IMR-90 (cell line): ENCODE measurements around the gene DDX42. TPM values are rescaled to one million over a fixed set of nuclear protein-coding genes. Genes with fewer than 3 reads are reported as not detected.

ENCODE experiments used
- ATAC-seq: fragments of 200-7000 bp; cut with Tn5 transposase; 2 replicates; pipeline ENCODE4 v1.9.1; 2020; ENCODE audit warnings: low read depth, mild to moderate bottlenecking, moderate library complexity
- BruUV-seq: library from RNA; stranded (reverse); fragments of 400-500 nt; replicated peaks from 2 replicates; lab custom pipeline; 2021; lab: Mats Ljungman, UMichigan
- CTCF ChIA-PET: fragments of 300-600 bp; formaldehyde crosslinking; extraction: SDS; loops from one replicate; lab custom pipeline; 2021; ENCODE audit warnings: antibody characterized with exemption; lab: Yijun Ruan, JAX
- POLR2A ChIA-PET: fragments of 300-600 bp; sonication (Branson Sonifier 250); formaldehyde crosslinking; loops from one replicate; lab custom pipeline; 2022; ENCODE audit warnings: antibody characterized with exemption; ENCODE audit not compliant: unreplicated experiment; lab: Charles Lee
- DNase-seq: peaks from one replicate; pipeline ENCODE4 v3.0.0; 2013
- H2AFZ ChIP-seq: replicated peaks from 2 replicates; pipeline ENCODE3; 2013; ENCODE audit warnings: low read length, mild to moderate bottlenecking; ENCODE audit not compliant: poor library complexity
- H2AK5ac ChIP-seq: 2 replicates; pipeline ENCODE4 v1.6.1; 2013; ENCODE audit warnings: low read depth, low read length, inconsistent platforms
- H2AK9ac ChIP-seq: replicated peaks from 2 replicates; pipeline ENCODE3; 2013; ENCODE audit warnings: mild to moderate bottlenecking, low read depth, low read length, moderate library complexity; ENCODE audit not compliant: poor library complexity
- H2BK120ac ChIP-seq: 2 replicates; pipeline ENCODE4 v1.6.1; 2013; ENCODE audit warnings: low read depth, low read length, inconsistent platforms
- H2BK15ac ChIP-seq: 3 replicates; pipeline ENCODE4 v1.6.1; 2013; ENCODE audit warnings: low read depth, low read length, inconsistent platforms
- H2BK20ac ChIP-seq: 2 replicates; pipeline ENCODE4 v1.6.1; 2013; ENCODE audit warnings: low read depth, mild to moderate bottlenecking, inconsistent platforms, low read length, moderate library complexity
- H2BK5ac ChIP-seq: 2 replicates; pipeline ENCODE4 v1.6.1; 2013; ENCODE audit warnings: mild to moderate bottlenecking, low read depth, low read length, inconsistent platforms; ENCODE audit not compliant: poor library complexity, severe bottlenecking
- H3K14ac ChIP-seq: replicated peaks from 2 replicates; pipeline ENCODE4 v1.6.1; 2013; ENCODE audit warnings: low read depth, low read length, inconsistent platforms
- H3K18ac ChIP-seq: 2 replicates; pipeline ENCODE4 v1.6.1; 2013; ENCODE audit warnings: low read depth, low read length, control low read depth
- H3K23ac ChIP-seq: 2 replicates; pipeline ENCODE4 v1.6.1; 2013; ENCODE audit warnings: low read depth, low read length, inconsistent platforms
- H3K27ac ChIP-seq: 2 replicates; pipeline ENCODE4 v1.5.1; 2013; ENCODE audit warnings: mild to moderate bottlenecking, control low read depth, low read length; ENCODE audit not compliant: insufficient read depth
- H3K27me3 ChIP-seq: 2 replicates; pipeline ENCODE4 v1.6.1; 2013; ENCODE audit warnings: low read length; ENCODE audit not compliant: control insufficient read depth, insufficient read depth
- H3K36me3 ChIP-seq: 2 replicates; pipeline ENCODE4 v1.6.1; 2013; ENCODE audit warnings: low read length, mixed read lengths; ENCODE audit not compliant: control insufficient read depth, insufficient read depth
- H3K4ac ChIP-seq: 2 replicates; pipeline ENCODE4 v1.6.1; 2013; ENCODE audit warnings: low read depth, low read length, inconsistent platforms
- H3K4me1 ChIP-seq: 2 replicates; pipeline ENCODE4 v1.6.1; 2013; ENCODE audit warnings: low read length, mixed read lengths; ENCODE audit not compliant: control insufficient read depth, insufficient read depth
- H3K4me2 ChIP-seq: 2 replicates; pipeline ENCODE4 v1.6.1; 2013; ENCODE audit warnings: low read depth, mild to moderate bottlenecking, control low read depth, low read length, moderate library complexity
- H3K4me3 ChIP-seq: 2 replicates; pipeline ENCODE4 v1.5.1; 2013; ENCODE audit warnings: low read depth, mild to moderate bottlenecking, control low read depth, low read length, moderate library complexity; ENCODE audit not compliant: insufficient read depth
- H3K56ac ChIP-seq: 2 replicates; pipeline ENCODE4 v1.6.1; 2013; ENCODE audit warnings: low read length, inconsistent platforms; ENCODE audit not compliant: insufficient read depth; ENCODE audit errors: extremely low read depth
- H3K79me1 ChIP-seq, 2 experiments: 2 replicates each; pipeline ENCODE4 v1.6.1; 2013; ENCODE audit warnings: low read length in 2 of 2, inconsistent platforms in 1 of 2, low read depth in 1 of 2
- H3K9ac ChIP-seq: 2 replicates; pipeline ENCODE4 v1.6.1; 2013; ENCODE audit warnings: low read depth, low read length, control low read depth
- H3K9me1 ChIP-seq: 2 replicates; pipeline ENCODE4 v1.6.1; 2013; ENCODE audit warnings: low read length, inconsistent platforms; ENCODE audit not compliant: insufficient read depth
- H3K9me3 ChIP-seq: 2 replicates; pipeline ENCODE4 v1.6.1; 2013; ENCODE audit warnings: low read length; ENCODE audit not compliant: control insufficient read depth, insufficient read depth
- H4K20me1 ChIP-seq: 2 replicates; pipeline ENCODE4 v1.6.1; 2013; ENCODE audit warnings: low read length, inconsistent platforms; ENCODE audit not compliant: insufficient read depth
- H4K5ac ChIP-seq: 2 replicates; pipeline ENCODE4 v1.6.1; 2013; ENCODE audit warnings: mild to moderate bottlenecking, low read depth, low read length, control low read depth
- H4K8ac ChIP-seq, 2 experiments: 2 replicates each; pipeline ENCODE4 v1.6.1; 2013; ENCODE audit warnings: low read depth in 2 of 2, low read length in 2 of 2, control low read depth in 1 of 2, inconsistent platforms in 1 of 2
- H4K91ac ChIP-seq: 2 replicates; pipeline ENCODE4 v1.6.1; 2013; ENCODE audit warnings: low read depth, low read length, inconsistent platforms; ENCODE audit not compliant: insufficient read depth
- BHLHE40 ChIP-seq: fragments of 150-350 bp; IDR thresholded peaks from 2 replicates; pipeline ENCODE4 v1.6.1; 2016; ENCODE audit warnings: mild to moderate bottlenecking, low read depth, low read length
- CEBPB ChIP-seq: IDR thresholded peaks from 2 replicates; pipeline ENCODE4 v1.6.1; 2012; ENCODE audit warnings: low read depth, low read length, improper control_type of control experiment
- CHD1 ChIP-seq: IDR thresholded peaks from 2 replicates; pipeline ENCODE4 v1.6.1; 2012; ENCODE audit warnings: low read depth, low read length, improper control_type of control experiment
- FOS ChIP-seq: fragments of 150-350 bp; IDR thresholded peaks from 2 replicates; pipeline ENCODE4 v1.6.1; 2016; ENCODE audit warnings: low read depth, low read length
- MAFK ChIP-seq: IDR thresholded peaks from 2 replicates; pipeline ENCODE4 v1.6.1; 2012; ENCODE audit warnings: low read depth, low read length, improper control_type of control experiment
- MAZ ChIP-seq: IDR thresholded peaks from 2 replicates; pipeline ENCODE4 v1.6.1; 2012; ENCODE audit warnings: low read depth, mild to moderate bottlenecking, low read length, improper control_type of control experiment, moderate library complexity, borderline replicate concordance
- MXI1 ChIP-seq: IDR thresholded peaks from 2 replicates; pipeline ENCODE4 v1.6.1; 2012; ENCODE audit warnings: low read depth, mild to moderate bottlenecking, low read length, moderate library complexity, borderline replicate concordance
- NFE2L2 ChIP-seq: fragments of 150-350 bp; IDR thresholded peaks from 2 replicates; pipeline ENCODE4 v1.6.1; 2016; ENCODE audit warnings: low read depth, mild to moderate bottlenecking, low read length
- POLR2A ChIP-seq: IDR thresholded peaks from 2 replicates; pipeline ENCODE4 v1.6.1; 2012; ENCODE audit warnings: mild to moderate bottlenecking, low read depth, low read length
- RAD21 ChIP-seq: IDR thresholded peaks from 2 replicates; pipeline ENCODE4 v1.6.1; 2012; ENCODE audit warnings: low read length, improper control_type of control experiment
- RCOR1 ChIP-seq: IDR thresholded peaks from 2 replicates; pipeline ENCODE4 v1.6.1; 2012; ENCODE audit warnings: mild to moderate bottlenecking, low read length, improper control_type of control experiment; ENCODE audit not compliant: insufficient replicate concordance
- RFX5 ChIP-seq: IDR thresholded peaks from 2 replicates; pipeline ENCODE4 v1.8.0; 2012; ENCODE audit warnings: low read depth, mild to moderate bottlenecking, low read length, moderate library complexity
- SMC3 ChIP-seq: fragments of 150-350 bp; IDR thresholded peaks from 2 replicates; pipeline ENCODE4 v1.6.1; 2016; ENCODE audit warnings: low read depth, mild to moderate bottlenecking, antibody characterized with exemption, low read length, moderate library complexity
- dilution Hi-C: fragments of 300-500 bp; cut with HindIII; formaldehyde crosslinking; loops from one replicate; pipeline ENCODE4 v1.14.3; 2018; ENCODE audit warnings: low sequenced_read_pairs; ENCODE audit not compliant: unreplicated experiment
- in situ Hi-C: fragments of 300-500 bp; cut with MboI; formaldehyde crosslinking; loops from 3 replicates; pipeline ENCODE4 v1.14.3; 2019; ENCODE audit warnings: low sequenced_read_pairs, inconsistent platforms, mixed read lengths
- intact Hi-C: fragments of 100-400 bp; cut with micrococcal nuclease; formaldehyde crosslinking; loops from 2 replicates; pipeline ENCODE4 v1.10.0; 2022
- polyA plus RNA-seq, 3 experiments: library from polyadenylated mRNA; depleted of rRNA; stranded (reverse); fragments of >200 nt; gene quantifications; 2 replicates each; pipeline ENCODE4 v1.2.3, GENCODE V29; 2012; ENCODE audit warnings: low replicate concordance in 1 of 3
- total RNA-seq: library from RNA; depleted of rRNA; stranded (reverse); fragments of >200 nt; gene quantifications from 2 replicates; pipeline ENCODE4 v1.2.3, GENCODE V29; 2012
- TF ChIP-seq, protein P1 (sequence below): fragments of 150-350 bp; IDR thresholded peaks from 2 replicates; pipeline ENCODE4 v1.6.1; 2016; ENCODE audit warnings: low read depth, mild to moderate bottlenecking, low read length, moderate library complexity, borderline replicate concordance
- TF ChIP-seq, protein P2 (sequence below): conservative IDR thresholded peaks from 2 replicates; pipeline ENCODE4 v1.5.1; 2012; ENCODE audit warnings: mild to moderate bottlenecking, low read depth, low read length, improper control_type of control experiment
- TF ChIP-seq, protein P3 (sequence below): fragments of 150-350 bp; IDR thresholded peaks from 2 replicates; pipeline ENCODE4 v1.6.1; 2017; ENCODE audit warnings: mild to moderate bottlenecking, antibody characterized with exemption, low read length, low read depth

The DDX42 gene
- total and polyA plus RNA-seq, 2 of the 4 experiments (the other 2 are of a cell fraction): 75.8 to 91.5 TPM

DNA sequence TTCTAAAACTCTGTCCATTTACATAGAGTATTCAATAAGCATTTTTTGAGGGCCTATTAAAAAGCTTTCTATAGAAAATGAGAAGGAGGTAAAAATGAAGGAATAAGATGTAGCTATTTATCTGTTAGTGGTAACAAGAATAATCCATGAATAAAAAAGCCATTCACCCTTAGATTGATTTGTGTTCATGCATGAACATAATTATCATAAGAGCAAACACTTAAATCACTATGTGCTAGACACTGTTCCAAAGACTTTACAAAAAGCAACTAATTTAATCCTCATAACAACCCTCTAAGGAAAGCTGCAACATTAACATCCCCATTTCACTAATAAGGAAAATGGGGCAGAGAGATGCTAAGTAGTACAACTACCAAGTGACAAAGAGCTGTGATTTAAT is 7.2 kb upstream of the DDX42 start:
- dilution Hi-C loops: no loop called here
- no peaks in the 10 kb centered on the region for H3K9me1 ChIP-seq

More for the DNA sequence above, 7.2 kb upstream of the DDX42 start:
- no peak overlapping the region for H2BK120ac ChIP-seq
- TF ChIP-seq SMC3: no peak
- no peak for TF ChIP-seq CEBPB
- TF ChIP-seq CHD1: no peak
- TF ChIP-seq, protein P1, sequence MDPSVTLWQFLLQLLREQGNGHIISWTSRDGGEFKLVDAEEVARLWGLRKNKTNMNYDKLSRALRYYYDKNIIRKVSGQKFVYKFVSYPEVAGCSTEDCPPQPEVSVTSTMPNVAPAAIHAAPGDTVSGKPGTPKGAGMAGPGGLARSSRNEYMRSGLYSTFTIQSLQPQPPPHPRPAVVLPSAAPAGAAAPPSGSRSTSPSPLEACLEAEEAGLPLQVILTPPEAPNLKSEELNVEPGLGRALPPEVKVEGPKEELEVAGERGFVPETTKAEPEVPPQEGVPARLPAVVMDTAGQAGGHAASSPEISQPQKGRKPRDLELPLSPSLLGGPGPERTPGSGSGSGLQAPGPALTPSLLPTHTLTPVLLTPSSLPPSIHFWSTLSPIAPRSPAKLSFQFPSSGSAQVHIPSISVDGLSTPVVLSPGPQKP: no peak
- TF ChIP-seq NFE2L2: no peak
- TF ChIP-seq BHLHE40: no peak
- no peak for TF ChIP-seq MXI1
- TF ChIP-seq MAZ: no peak
- TF ChIP-seq, protein P2, sequence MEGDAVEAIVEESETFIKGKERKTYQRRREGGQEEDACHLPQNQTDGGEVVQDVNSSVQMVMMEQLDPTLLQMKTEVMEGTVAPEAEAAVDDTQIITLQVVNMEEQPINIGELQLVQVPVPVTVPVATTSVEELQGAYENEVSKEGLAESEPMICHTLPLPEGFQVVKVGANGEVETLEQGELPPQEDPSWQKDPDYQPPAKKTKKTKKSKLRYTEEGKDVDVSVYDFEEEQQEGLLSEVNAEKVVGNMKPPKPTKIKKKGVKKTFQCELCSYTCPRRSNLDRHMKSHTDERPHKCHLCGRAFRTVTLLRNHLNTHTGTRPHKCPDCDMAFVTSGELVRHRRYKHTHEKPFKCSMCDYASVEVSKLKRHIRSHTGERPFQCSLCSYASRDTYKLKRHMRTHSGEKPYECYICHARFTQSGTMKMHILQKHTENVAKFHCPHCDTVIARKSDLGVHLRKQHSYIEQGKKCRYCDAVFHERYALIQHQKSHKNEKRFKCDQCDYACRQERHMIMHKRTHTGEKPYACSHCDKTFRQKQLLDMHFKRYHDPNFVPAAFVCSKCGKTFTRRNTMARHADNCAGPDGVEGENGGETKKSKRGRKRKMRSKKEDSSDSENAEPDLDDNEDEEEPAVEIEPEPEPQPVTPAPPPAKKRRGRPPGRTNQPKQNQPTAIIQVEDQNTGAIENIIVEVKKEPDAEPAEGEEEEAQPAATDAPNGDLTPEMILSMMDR: no peak
- TF ChIP-seq POLR2A: no peak
- TF ChIP-seq MAFK: no peak
- TF ChIP-seq, protein P3, sequence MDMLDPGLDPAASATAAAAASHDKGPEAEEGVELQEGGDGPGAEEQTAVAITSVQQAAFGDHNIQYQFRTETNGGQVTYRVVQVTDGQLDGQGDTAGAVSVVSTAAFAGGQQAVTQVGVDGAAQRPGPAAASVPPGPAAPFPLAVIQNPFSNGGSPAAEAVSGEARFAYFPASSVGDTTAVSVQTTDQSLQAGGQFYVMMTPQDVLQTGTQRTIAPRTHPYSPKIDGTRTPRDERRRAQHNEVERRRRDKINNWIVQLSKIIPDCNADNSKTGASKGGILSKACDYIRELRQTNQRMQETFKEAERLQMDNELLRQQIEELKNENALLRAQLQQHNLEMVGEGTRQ: no peak
- no peak for TF ChIP-seq FOS
- no peak for TF ChIP-seq RCOR1
- no peak for TF ChIP-seq RAD21
- TF ChIP-seq RFX5: no peak
- CTCF ChIA-PET: interaction anchor here (1.2 to 1.6 kb wide), 2 partner anchors 9 to 25 kb away, joined by 3 to 4 read pairs; no protein-coding TSS in a partner anchor
- no peak overlapping the region for H2BK5ac ChIP-seq
- no peak overlapping the region for H3K18ac ChIP-seq
- H2BK15ac ChIP-seq: no peak overlapping the region
- H4K91ac ChIP-seq: no peak overlapping the region
- no peak overlapping the region for H3K4me3 ChIP-seq
- no peak overlapping the region for H3K9ac ChIP-seq
- no TSS peak for BruUV-seq
- H3K27me3 ChIP-seq: no peaks in the 10 kb centered on the region
- H2AK9ac ChIP-seq: no peak overlapping the region
- H3K4me1 ChIP-seq: no peaks in the 10 kb centered on the region
- in situ Hi-C loops: no loop called here
- intact Hi-C loops: no loop called here
- H4K5ac ChIP-seq: no peak overlapping the region
- peak overlapping the region; percentile 49; the same call in 1 of the 2 replicates for H3K23ac ChIP-seq
- DNase-seq (no peak), ATAC-seq (no peak)
- H3K79me1 ChIP-seq: peaks cover 15 to 44% of the 10 kb centered on the region in 2 experiments
- no peaks in the 10 kb centered on the region for H3K9me3 ChIP-seq
- no peak overlapping the region for H3K14ac ChIP-seq
- no peak overlapping the region for H2BK20ac ChIP-seq
- peaks cover 13% of the 10 kb centered on the region for H3K36me3 ChIP-seq
- no peak overlapping the region for H4K8ac ChIP-seq
- no peak overlapping the region for H3K27ac ChIP-seq
- H2AFZ ChIP-seq: no peak overlapping the region
- no peak overlapping the region for H3K4me2 ChIP-seq
- POLR2A ChIA-PET: interaction anchor here (0.6 kb wide), 1 partner anchor 17 kb away, joined by 5 read pairs; no protein-coding TSS in a partner anchor
- no peak overlapping the region for H3K56ac ChIP-seq
- no peak overlapping the region for H2AK5ac ChIP-seq
- no peak overlapping the region for H3K4ac ChIP-seq
- peaks cover 30% of the 10 kb centered on the region for H4K20me1 ChIP-seq
